HL-60 (cell line): ENCODE measurements around the gene SBF1.

Experiments
- DNase-seq, 2 experiments: peaks; one replicate each; pipeline ENCODE4 v3.0.0-alpha.2; 2010 to 2020; ENCODE audit warnings: low read depth in 1 of 2, low spot score in 1 of 2
- H3K27ac ChIP-seq: fragments of 250-450 bp; sonication (Bioruptor Pico); replicated peaks from 2 replicates; pipeline ENCODE4 v1.5.1; 2020; ENCODE audit warnings: mild to moderate bottlenecking, moderate library complexity
- H3K27me3 ChIP-seq: fragments of 250-450 bp; sonication (Bioruptor Pico); 2 replicates; pipeline ENCODE4 v1.5.1; 2021; ENCODE audit warnings: mild to moderate bottlenecking, moderate library complexity; ENCODE audit not compliant: insufficient read depth, poor library complexity, severe bottlenecking
- H3K4me3 ChIP-seq: replicated peaks from 2 replicates; pipeline ENCODE4 v1.5.1; 2011; ENCODE audit warnings: mild to moderate bottlenecking, control low read depth, low read length; ENCODE audit not compliant: insufficient read depth
- CTCF ChIP-seq: IDR thresholded peaks from one replicate; pipeline ENCODE4 v1.5.1; 2011; ENCODE audit warnings: low read length, control low read depth, inconsistent platforms; ENCODE audit not compliant: insufficient read depth
- GABPA ChIP-seq: IDR thresholded peaks from 2 replicates; pipeline ENCODE4 v1.6.1; 2012; ENCODE audit warnings: low read depth
- POLR2AphosphoS5 ChIP-seq: IDR thresholded peaks from 2 replicates; pipeline ENCODE4 v1.6.1; 2012; ENCODE audit warnings: low read depth
- REST ChIP-seq: IDR thresholded peaks from 2 replicates; pipeline ENCODE4 v1.6.1; 2012; ENCODE audit warnings: low read depth; ENCODE audit not compliant: insufficient replicate concordance
- SPI1 ChIP-seq: IDR thresholded peaks from 2 replicates; pipeline ENCODE4 v1.6.1; 2012; ENCODE audit warnings: low read depth, mild to moderate bottlenecking, borderline replicate concordance

The SBF1 gene

GRCh38 chr22:50440544-50441249 lies 34.1 kb downstream of the SBF1 start:
- Histone ChIP-seq H3K27me3 (no peaks in the 10 kb centered on the region), H3K4me3 (no peak overlapping the region), H3K27ac (no peak overlapping the region)
- no peak for DNase-seq
- TF ChIP-seq GABPA (no peak), CTCF (no peak), SPI1 (no peak), POLR2AphosphoS5 (no peak), REST (no peak)

DNA sequence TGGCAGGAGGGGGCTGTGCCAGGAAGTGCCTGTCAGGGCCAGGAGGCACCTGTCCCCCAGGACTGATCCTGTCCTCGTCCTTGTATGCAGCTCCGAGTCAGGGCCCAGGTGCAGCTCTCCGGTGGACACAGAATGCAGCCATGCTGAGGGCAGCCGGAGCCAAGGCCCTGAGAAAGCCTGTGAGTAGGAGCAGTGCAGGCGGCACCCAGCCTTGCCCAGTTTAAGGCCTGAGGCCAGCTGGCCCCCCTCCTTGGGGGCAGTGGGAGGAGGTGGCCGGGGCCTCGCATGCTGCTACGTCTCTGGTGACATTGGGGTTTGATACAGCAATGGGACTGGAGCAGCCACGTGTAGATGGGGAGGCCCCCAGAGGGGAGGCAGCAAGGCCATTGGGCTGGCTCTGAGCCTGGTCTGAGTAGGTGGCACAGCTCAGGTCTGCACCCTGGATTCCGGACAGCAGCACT lies 34.9 kb downstream of the SBF1 start:
- TF ChIP-seq POLR2AphosphoS5 (no peak), SPI1 (no peak), CTCF (no peak), GABPA (no peak), REST (no peak)
- DNase-seq, result no peak
- Histone ChIP-seq H3K4me3 (no peak overlapping the region), H3K27ac (no peak overlapping the region), H3K27me3 (no peaks in the 10 kb centered on the region)

DNA sequence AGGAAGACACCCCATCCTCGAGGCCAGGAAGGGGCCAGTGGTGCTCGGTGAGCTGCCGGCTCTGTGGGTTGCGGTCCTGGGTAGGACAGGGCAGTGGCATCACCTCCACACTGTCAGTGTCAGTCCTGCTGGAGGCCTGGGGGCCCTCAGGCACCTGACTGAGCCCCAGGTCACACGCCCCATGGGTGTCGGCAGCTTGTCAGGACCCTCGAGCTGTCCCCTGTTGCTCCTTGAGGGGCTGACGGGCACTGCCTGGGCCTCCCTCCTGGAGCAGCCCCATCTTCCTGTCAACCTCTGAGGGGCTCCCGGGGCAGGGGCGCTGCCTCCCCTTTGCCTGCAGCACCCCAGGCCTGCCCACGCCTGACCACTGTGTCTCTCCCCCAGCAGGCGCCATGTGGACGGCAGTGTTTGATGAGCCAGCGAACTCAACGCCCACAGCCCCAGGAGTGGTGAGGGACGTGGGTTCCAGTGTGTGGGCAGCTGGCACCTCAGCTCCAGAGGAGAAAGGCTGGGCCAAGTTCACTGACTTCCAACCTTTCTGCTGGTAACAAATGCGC lies 35.4 kb downstream of the SBF1 start:
- no peaks in the 10 kb centered on the region for H3K27me3 ChIP-seq
- no peak for TF ChIP-seq REST
- no peak for TF ChIP-seq GABPA
- no peak for TF ChIP-seq SPI1
- no peak for TF ChIP-seq POLR2AphosphoS5
- TF ChIP-seq CTCF, result no peak
- no peak overlapping the region for H3K27ac ChIP-seq
- H3K4me3 ChIP-seq, result no peak overlapping the region
- DNase-seq, result no peak
